Measurements from ENCODE around the gene NAALADL2.

NAALADL2 gene

DNA sequence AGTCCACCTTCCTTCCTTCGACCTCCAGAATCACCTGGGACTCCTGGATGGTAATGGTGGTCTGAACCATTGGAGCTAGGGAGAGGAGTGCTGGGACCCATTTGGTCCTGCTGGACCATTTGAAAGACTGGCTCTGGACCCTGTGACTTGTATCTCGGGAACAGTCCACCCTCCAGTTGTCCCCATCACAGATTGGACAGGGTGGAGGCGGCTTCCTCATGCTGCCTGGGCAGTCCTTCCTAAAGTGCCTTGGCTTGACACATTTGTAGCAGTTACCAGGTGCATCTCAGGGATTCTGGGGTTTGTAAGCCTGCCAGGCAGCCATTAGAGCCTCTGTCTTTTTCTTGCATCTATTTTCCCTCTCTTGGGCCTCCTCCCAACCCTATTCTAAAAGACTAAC, 758.1 kb downstream of the NAALADL2 start:
- H3K4me3 ChIP-seq (ENCODE audit: low read depth in 1 of 2, low read length in 2 of 2): no peak overlapping the region
- H3K36me3 ChIP-seq (ENCODE audit: insufficient read depth, low read length): no peaks in the 10 kb centered on the region
- H3K27ac ChIP-seq (ENCODE audit: low read depth, low read length): no peak overlapping the region
- no peaks in the 10 kb centered on the region for H3K9me3 ChIP-seq (ENCODE audit: low read length)
- no peaks in the 10 kb centered on the region for H3K27me3 ChIP-seq (ENCODE audit: control insufficient read depth in 1 of 2, insufficient read depth in 2 of 2, low read length in 2 of 2)
- H3K9ac ChIP-seq (ENCODE audit: low read length): no peak overlapping the region
- no peaks in the 10 kb centered on the region for H3K4me1 ChIP-seq (ENCODE audit: insufficient read depth, low read length)

- no peak overlapping the region for H3K4me3 ChIP-seq (ENCODE audit: low read depth in 1 of 2, low read length in 2 of 2)
- no peak overlapping the region for H3K9ac ChIP-seq (ENCODE audit: low read length)
- no peak overlapping the region for H3K27ac ChIP-seq (ENCODE audit: low read depth, low read length)
- H3K27me3 ChIP-seq (ENCODE audit: control insufficient read depth in 1 of 2, insufficient read depth in 2 of 2, low read length in 2 of 2): no peaks in the 10 kb centered on the region
- no peaks in the 10 kb centered on the region for H3K9me3 ChIP-seq (ENCODE audit: low read length)
- no peaks in the 10 kb centered on the region for H3K4me1 ChIP-seq (ENCODE audit: insufficient read depth, low read length)
- H3K36me3 ChIP-seq (ENCODE audit: insufficient read depth, low read length): no peaks in the 10 kb centered on the region
These were observed 760.2 kb downstream of the NAALADL2 start for GRCh38 chr3:175619369-175619768.

- Histone ChIP-seq H3K27ac (ENCODE audit: low read depth, low read length) (no peak overlapping the region), H3K4me1 (ENCODE audit: insufficient read depth, low read length) (no peaks in the 10 kb centered on the region), H3K27me3 (ENCODE audit: control insufficient read depth in 1 of 2, insufficient read depth in 2 of 2, low read length in 2 of 2) (no peaks in the 10 kb centered on the region), H3K9me3 (ENCODE audit: low read length) (no peaks in the 10 kb centered on the region), H3K9ac (ENCODE audit: low read length) (no peak overlapping the region), H3K36me3 (ENCODE audit: insufficient read depth, low read length) (no peaks in the 10 kb centered on the region), H3K4me3 (ENCODE audit: low read depth in 1 of 2, low read length in 2 of 2) (no peak overlapping the region)
These were observed 761.0 kb downstream of the NAALADL2 start for GRCh38 chr3:175620093-175620492.

DNA sequence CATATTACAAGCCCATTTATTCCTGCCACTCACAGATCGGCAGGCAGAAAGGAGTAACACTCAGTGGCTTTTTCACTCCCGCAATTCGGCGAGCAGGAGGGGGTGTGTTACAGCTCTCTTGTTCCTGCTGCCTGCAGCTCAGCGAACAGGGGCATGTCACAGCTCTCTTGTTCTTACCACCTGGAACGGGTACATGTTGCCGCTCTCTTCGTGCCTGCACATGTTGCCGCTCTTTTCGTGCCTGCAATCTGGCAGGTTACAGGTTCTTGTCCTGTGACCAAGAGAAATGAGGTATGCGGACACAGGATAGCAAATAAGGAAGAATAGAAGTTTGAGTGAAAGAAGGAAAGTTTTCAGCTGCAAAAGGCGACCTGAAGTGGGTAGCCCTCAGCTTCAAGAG, 761.4 kb downstream of the NAALADL2 start:
- no peaks in the 10 kb centered on the region for H3K27me3 ChIP-seq (ENCODE audit: control insufficient read depth in 1 of 2, insufficient read depth in 2 of 2, low read length in 2 of 2)
- no peak overlapping the region for H3K9ac ChIP-seq (ENCODE audit: low read length)
- no peaks in the 10 kb centered on the region for H3K36me3 ChIP-seq (ENCODE audit: insufficient read depth, low read length)
- H3K9me3 ChIP-seq (ENCODE audit: low read length): no peaks in the 10 kb centered on the region
- H3K27ac ChIP-seq (ENCODE audit: low read depth, low read length): no peak overlapping the region
- no peak overlapping the region for H3K4me3 ChIP-seq (ENCODE audit: low read depth in 1 of 2, low read length in 2 of 2)
- no peaks in the 10 kb centered on the region for H3K4me1 ChIP-seq (ENCODE audit: insufficient read depth, low read length)

- Histone ChIP-seq H3K9me3 (ENCODE audit: low read length) (no peaks in the 10 kb centered on the region), H3K27me3 (ENCODE audit: control insufficient read depth in 1 of 2, insufficient read depth in 2 of 2, low read length in 2 of 2) (no peaks in the 10 kb centered on the region), H3K4me1 (ENCODE audit: insufficient read depth, low read length) (no peaks in the 10 kb centered on the region), H3K36me3 (ENCODE audit: insufficient read depth, low read length) (no peaks in the 10 kb centered on the region), H3K4me3 (ENCODE audit: low read depth in 1 of 2, low read length in 2 of 2) (no peak overlapping the region), H3K27ac (ENCODE audit: low read depth, low read length) (no peak overlapping the region), H3K9ac (ENCODE audit: low read length) (no peak overlapping the region)
These were observed 781.8 kb downstream of the NAALADL2 start for GRCh38 chr3:175640958-175641357.

GRCh38 chr3:175646865-175647264, 787.7 kb downstream of the NAALADL2 start:
- H3K4me3 ChIP-seq (ENCODE audit: low read depth in 1 of 2, low read length in 2 of 2): no peak overlapping the region
- peaks cover 7% of the 10 kb centered on the region for H3K4me1 ChIP-seq (ENCODE audit: insufficient read depth, low read length)
- no peak overlapping the region for H3K27ac ChIP-seq (ENCODE audit: low read depth, low read length)
- no peaks in the 10 kb centered on the region for H3K9me3 ChIP-seq (ENCODE audit: low read length)
- H3K36me3 ChIP-seq (ENCODE audit: insufficient read depth, low read length): no peaks in the 10 kb centered on the region
- no peaks in the 10 kb centered on the region for H3K27me3 ChIP-seq (ENCODE audit: control insufficient read depth in 1 of 2, insufficient read depth in 2 of 2, low read length in 2 of 2)
- no peak overlapping the region for H3K9ac ChIP-seq (ENCODE audit: low read length)

GRCh38 chr3:175648899-175649298, 789.8 kb downstream of the NAALADL2 start:
- H3K36me3 ChIP-seq (ENCODE audit: insufficient read depth, low read length): no peaks in the 10 kb centered on the region
- H3K27ac ChIP-seq (ENCODE audit: low read depth, low read length): no peak overlapping the region
- H3K9me3 ChIP-seq (ENCODE audit: low read length): no peaks in the 10 kb centered on the region
- H3K4me1 ChIP-seq (ENCODE audit: insufficient read depth, low read length): peaks cover 7% of the 10 kb centered on the region
- no peaks in the 10 kb centered on the region for H3K27me3 ChIP-seq (ENCODE audit: control insufficient read depth in 1 of 2, insufficient read depth in 2 of 2, low read length in 2 of 2)
- no peak overlapping the region for H3K4me3 ChIP-seq (ENCODE audit: low read depth in 1 of 2, low read length in 2 of 2)
- H3K9ac ChIP-seq (ENCODE audit: low read length): no peak overlapping the region

DNA sequence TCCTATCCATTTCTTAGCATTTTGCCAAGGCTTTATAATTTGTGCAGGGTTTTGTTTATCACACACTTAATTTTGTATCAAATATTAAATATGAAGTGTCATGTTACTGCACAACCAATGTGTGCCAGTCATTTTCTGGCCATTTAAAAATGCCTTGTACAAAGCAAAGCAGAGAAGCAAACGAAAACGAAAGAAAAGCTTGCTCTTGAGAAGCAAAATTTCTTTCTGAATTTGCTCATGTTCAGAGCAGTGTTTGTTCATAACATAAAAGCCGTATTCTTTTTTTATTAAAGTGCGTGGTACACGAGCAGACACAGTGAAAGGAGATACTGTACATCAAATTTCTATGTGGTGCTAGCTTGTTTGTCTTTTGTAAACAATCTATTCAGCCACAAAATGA, 792.6 kb downstream of the NAALADL2 start:
- Histone ChIP-seq H3K27ac (ENCODE audit: low read depth, low read length) (no peak overlapping the region), H3K4me1 (ENCODE audit: insufficient read depth, low read length) (peaks cover 7% of the 10 kb centered on the region), H3K9ac (ENCODE audit: low read length) (no peak overlapping the region), H3K27me3 (ENCODE audit: control insufficient read depth in 1 of 2, insufficient read depth in 2 of 2, low read length in 2 of 2) (no peaks in the 10 kb centered on the region), H3K36me3 (ENCODE audit: insufficient read depth, low read length) (no peaks in the 10 kb centered on the region), H3K4me3 (ENCODE audit: low read depth in 1 of 2, low read length in 2 of 2) (no peak overlapping the region), H3K9me3 (ENCODE audit: low read length) (no peaks in the 10 kb centered on the region)

GRCh38 chr3:175655351-175655750, 796.2 kb downstream of the NAALADL2 start:
- H3K9ac ChIP-seq (ENCODE audit: low read length): no peak overlapping the region
- H3K27ac ChIP-seq (ENCODE audit: low read depth, low read length): no peak overlapping the region
- no peaks in the 10 kb centered on the region for H3K36me3 ChIP-seq (ENCODE audit: insufficient read depth, low read length)
- no peak overlapping the region for H3K4me3 ChIP-seq (ENCODE audit: low read depth in 1 of 2, low read length in 2 of 2)
- H3K4me1 ChIP-seq (ENCODE audit: insufficient read depth, low read length): no peaks in the 10 kb centered on the region
- no peaks in the 10 kb centered on the region for H3K9me3 ChIP-seq (ENCODE audit: low read length)
- H3K27me3 ChIP-seq (ENCODE audit: control insufficient read depth in 1 of 2, insufficient read depth in 2 of 2, low read length in 2 of 2): no peaks in the 10 kb centered on the region

GRCh38 chr3:175656461-175656860, 797.3 kb downstream of the NAALADL2 start:
- Histone ChIP-seq H3K27me3 (ENCODE audit: control insufficient read depth in 1 of 2, insufficient read depth in 2 of 2, low read length in 2 of 2) (no peaks in the 10 kb centered on the region), H3K27ac (ENCODE audit: low read depth, low read length) (no peak overlapping the region), H3K4me3 (ENCODE audit: low read depth in 1 of 2, low read length in 2 of 2) (no peak overlapping the region), H3K9me3 (ENCODE audit: low read length) (no peaks in the 10 kb centered on the region), H3K9ac (ENCODE audit: low read length) (no peak overlapping the region), H3K36me3 (ENCODE audit: insufficient read depth, low read length) (no peaks in the 10 kb centered on the region), H3K4me1 (ENCODE audit: insufficient read depth, low read length) (no peaks in the 10 kb centered on the region)

DNA sequence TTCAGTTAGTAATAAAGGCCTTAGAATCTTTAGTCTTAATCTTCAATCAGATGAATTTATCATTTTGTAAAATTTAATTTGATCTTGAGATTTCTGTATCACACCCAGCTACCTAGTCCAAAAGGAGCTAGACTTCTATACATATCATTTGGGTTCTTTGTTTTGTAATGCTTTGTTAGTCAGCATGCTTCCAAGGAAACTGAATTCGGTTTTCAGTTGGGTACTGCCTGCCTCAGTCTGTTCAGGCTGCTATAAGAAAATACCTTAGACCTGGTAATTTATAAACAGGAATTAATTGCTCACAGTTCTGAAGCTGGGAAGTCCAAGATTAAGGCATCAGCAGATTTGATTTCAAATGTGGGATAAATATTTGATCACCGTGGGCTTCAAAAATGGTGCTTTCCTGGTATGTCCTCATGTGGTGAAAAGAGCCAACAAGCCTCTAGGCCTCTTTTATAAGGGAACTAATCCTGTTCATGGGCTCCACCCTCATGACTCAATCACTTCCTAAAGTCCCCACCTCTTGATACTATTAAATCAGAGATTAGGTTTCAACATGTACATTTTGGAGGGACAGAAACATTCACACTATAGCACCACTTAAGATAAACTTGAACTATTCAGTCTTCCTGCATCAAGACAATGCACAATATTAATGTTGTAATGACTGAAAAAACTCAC, 800.7 kb downstream of the NAALADL2 start:
- Histone ChIP-seq H3K27ac (ENCODE audit: low read depth, low read length) (no peak overlapping the region), H3K27me3 (ENCODE audit: control insufficient read depth in 1 of 2, insufficient read depth in 2 of 2, low read length in 2 of 2) (no peaks in the 10 kb centered on the region), H3K9ac (ENCODE audit: low read length) (no peak overlapping the region), H3K4me3 (ENCODE audit: low read depth in 1 of 2, low read length in 2 of 2) (no peak overlapping the region), H3K36me3 (ENCODE audit: insufficient read depth, low read length) (no peaks in the 10 kb centered on the region), H3K9me3 (ENCODE audit: low read length) (no peaks in the 10 kb centered on the region), H3K4me1 (ENCODE audit: insufficient read depth, low read length) (no peaks in the 10 kb centered on the region)

GRCh38 chr3:175662815-175663214, 803.7 kb downstream of the NAALADL2 start:
- H3K4me1 ChIP-seq (ENCODE audit: insufficient read depth, low read length): no peaks in the 10 kb centered on the region
- no peak overlapping the region for H3K27ac ChIP-seq (ENCODE audit: low read depth, low read length)
- H3K9ac ChIP-seq (ENCODE audit: low read length): no peak overlapping the region
- H3K27me3 ChIP-seq (ENCODE audit: control insufficient read depth in 1 of 2, insufficient read depth in 2 of 2, low read length in 2 of 2): no peaks in the 10 kb centered on the region
- no peaks in the 10 kb centered on the region for H3K9me3 ChIP-seq (ENCODE audit: low read length)
- H3K4me3 ChIP-seq (ENCODE audit: low read depth in 1 of 2, low read length in 2 of 2): no peak overlapping the region
- no peaks in the 10 kb centered on the region for H3K36me3 ChIP-seq (ENCODE audit: insufficient read depth, low read length)

Data from muscle layer of colon (tissue), 2 donors.